Measurements from ENCODE around the gene ATP8A1.

DNA sequence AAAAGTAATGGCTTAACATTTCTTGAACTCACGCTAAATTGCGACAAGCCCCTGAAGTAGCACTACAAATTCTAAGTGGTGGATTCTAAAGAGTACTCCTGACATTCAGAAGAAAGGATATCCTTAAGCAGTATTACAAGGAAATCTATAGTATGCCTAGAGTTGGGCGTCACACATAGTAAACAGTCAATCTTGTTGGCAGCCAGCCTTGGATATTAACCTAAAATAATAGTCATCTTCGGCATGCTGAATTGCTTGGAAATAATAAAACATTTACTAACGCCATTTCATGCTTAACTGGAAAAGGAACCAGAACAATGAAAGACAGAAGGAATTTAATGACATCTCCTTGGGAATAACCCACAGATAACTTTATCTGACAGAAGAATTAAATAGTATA lies 18.6 kb downstream of the ATP8A1 start:
- TF ChIP-seq CTCF (IDR thresholded peaks at IDR 0.05), result no peak
- no peak for TF ChIP-seq POLR2AphosphoS5 (IDR thresholded peaks at IDR 0.05)

Data from prostate gland (tissue), 2 donors.